Measurements from ENCODE around the gene MRPS23. TPM values are rescaled to one million over a fixed set of nuclear protein-coding genes. Genes with fewer than 3 reads are reported as not detected.
A peak's percentile ranks its signal among the peaks of the same experiment; 100 is the strongest.

Gene MRPS23
- total RNA-seq, 1 donor from 2014 or later = 6.9 TPM

DNA sequence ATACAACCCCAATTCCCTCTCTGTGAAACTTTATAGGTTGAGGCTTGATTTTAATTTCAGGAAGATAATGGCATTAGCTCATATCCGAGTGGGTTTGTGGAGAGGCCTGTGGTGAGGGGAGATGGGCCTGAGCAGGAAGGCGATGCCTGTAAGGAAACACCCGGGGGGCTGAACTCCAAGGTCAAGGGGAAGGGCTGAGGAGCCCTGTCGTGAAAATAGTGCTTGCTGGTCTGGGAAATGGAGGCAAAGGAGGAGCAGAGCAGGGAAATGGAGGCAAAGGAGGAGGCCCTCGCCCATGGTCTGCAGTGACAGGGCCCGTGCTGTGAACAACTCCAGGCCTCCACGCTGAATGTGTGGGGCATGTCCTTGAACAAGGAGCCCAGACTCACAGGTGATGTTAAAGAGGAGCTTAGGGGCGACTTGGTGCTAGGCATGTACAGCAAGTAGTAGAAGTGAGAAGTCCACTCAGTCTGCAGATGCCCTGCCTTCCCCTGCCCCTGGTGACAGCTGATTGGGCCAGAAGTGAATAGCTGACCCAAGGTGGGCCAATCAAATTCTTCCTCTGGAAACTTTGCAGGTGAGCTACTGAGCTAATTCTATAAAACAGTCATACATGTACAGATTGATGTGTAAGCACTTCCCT, 38.1 kb downstream of the MRPS23 start:
- no peak overlapping the region for H3K27ac ChIP-seq
- DNase-seq (ENCODE audit: extremely low spot score in 2 of 2) = peak in 1 of 2 donors; percentile 60
- intact Hi-C loops (cut with DNase I) = no loop called here

DNA sequence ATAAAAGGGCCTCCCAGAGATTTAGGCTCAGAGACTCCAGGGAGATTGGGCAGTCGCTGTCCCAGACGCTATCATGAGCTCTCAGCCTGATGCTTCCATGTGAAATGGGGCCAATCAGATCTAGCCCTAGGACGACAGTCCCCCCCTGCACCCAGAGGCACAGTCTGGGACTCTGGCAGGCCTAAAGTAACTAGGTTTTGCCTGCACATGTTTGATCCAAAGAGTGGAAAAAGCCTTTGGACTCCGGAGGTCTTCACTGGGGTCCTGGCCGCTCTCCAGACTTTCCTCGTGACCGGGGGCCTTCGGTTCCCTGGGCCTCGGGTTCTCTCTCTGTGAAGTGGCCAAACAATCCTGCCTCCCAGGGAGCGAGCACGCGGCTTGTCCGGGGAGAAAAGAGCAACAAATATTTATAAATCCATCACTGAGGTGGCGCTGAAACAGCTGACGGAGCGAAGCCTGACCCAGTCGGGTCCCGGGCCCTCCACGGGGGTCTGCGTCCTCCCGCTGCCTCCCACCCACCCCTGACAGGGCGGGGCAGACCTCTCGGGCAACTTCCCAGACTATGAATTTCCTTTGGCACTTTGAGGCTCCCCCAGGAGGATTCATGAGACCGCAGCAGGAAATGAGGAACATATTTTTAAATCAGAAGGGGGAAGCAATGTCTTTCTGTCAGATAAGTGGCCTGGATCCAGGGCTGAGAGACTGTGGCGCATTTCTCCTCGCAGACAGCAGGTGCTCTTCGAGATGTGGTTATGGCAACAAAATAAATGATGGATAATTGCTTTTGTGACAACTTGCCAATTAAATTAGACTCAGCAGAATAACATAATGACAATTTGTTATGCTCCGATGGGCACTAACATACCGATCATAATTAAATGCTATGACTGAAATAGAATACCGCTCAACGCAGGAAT, 38.9 kb downstream of the MRPS23 start:
- no peaks in the 10 kb centered on the region for H3K36me3 ChIP-seq
- H3K27me3 ChIP-seq = no peaks in the 10 kb centered on the region
- H3K9me3 ChIP-seq = no peaks in the 10 kb centered on the region
- TF ChIP-seq, protein P1, sequence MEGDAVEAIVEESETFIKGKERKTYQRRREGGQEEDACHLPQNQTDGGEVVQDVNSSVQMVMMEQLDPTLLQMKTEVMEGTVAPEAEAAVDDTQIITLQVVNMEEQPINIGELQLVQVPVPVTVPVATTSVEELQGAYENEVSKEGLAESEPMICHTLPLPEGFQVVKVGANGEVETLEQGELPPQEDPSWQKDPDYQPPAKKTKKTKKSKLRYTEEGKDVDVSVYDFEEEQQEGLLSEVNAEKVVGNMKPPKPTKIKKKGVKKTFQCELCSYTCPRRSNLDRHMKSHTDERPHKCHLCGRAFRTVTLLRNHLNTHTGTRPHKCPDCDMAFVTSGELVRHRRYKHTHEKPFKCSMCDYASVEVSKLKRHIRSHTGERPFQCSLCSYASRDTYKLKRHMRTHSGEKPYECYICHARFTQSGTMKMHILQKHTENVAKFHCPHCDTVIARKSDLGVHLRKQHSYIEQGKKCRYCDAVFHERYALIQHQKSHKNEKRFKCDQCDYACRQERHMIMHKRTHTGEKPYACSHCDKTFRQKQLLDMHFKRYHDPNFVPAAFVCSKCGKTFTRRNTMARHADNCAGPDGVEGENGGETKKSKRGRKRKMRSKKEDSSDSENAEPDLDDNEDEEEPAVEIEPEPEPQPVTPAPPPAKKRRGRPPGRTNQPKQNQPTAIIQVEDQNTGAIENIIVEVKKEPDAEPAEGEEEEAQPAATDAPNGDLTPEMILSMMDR (IDR thresholded peaks at IDR 0.05) = no peak
- TF ChIP-seq POLR2AphosphoS5 (IDR thresholded peaks at IDR 0.05; ENCODE audit: insufficient read depth in 1 of 2, low read depth in 1 of 2) = peak in 1 of 2 donors; percentile 71
- peaks cover 18% of the 10 kb centered on the region for H3K4me1 ChIP-seq
- H3K27ac ChIP-seq = peak overlapping the region; percentile 72
- DNase-seq (ENCODE audit: extremely low spot score in 2 of 2) = no peak
- H3K4me3 ChIP-seq = peak overlapping the region; percentile 20 to 43
- intact Hi-C loops (cut with DNase I) = no loop called here

More for the DNA sequence above, 38.1 kb downstream of the MRPS23 start:
- peaks cover 18% of the 10 kb centered on the region for H3K4me1 ChIP-seq
- H3K36me3 ChIP-seq = no peaks in the 10 kb centered on the region
- no peaks in the 10 kb centered on the region for H3K27me3 ChIP-seq
- peak overlapping the region; percentile 20 to 43 for H3K4me3 ChIP-seq
- no peaks in the 10 kb centered on the region for H3K9me3 ChIP-seq
- TF ChIP-seq, protein P1 (IDR thresholded peaks at IDR 0.05) = no peak
- TF ChIP-seq POLR2AphosphoS5 (IDR thresholded peaks at IDR 0.05; ENCODE audit: insufficient read depth in 1 of 2, low read depth in 1 of 2) = no peak
- TF ChIP-seq POLR2A (IDR thresholded peaks at IDR 0.05) = no peak

DNA sequence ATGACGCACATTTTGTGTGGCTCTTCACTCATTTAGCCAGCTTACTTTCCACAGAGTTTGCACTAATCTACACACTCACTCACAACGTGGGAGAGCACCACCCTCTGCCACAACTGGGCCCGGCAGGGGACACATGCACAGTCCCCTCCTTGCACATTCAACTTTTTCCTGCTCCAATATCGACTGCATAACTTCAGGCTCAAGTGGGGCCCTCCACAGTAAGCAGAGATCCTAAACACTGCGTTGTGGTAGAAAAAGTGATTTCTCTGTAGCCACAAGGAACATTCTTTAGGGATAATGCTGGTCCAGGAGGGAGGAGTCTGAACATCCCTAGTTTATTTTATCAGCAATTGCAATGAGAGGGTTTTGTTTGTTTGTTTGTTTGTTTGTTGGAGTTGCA, 40.0 kb downstream of the MRPS23 start:
- Histone ChIP-seq H3K4me1 (peaks cover 18% of the 10 kb centered on the region), H3K4me3 (no peak overlapping the region), H3K27ac (no peak overlapping the region), H3K9me3 (no peaks in the 10 kb centered on the region), H3K27me3 (no peaks in the 10 kb centered on the region), H3K36me3 (no peaks in the 10 kb centered on the region)
- intact Hi-C loops (cut with DNase I) = no loop called here
- DNase-seq (ENCODE audit: extremely low spot score in 2 of 2) = no peak
- TF ChIP-seq, protein P1 (IDR thresholded peaks at IDR 0.05) = no peak
- no peak for TF ChIP-seq POLR2A (IDR thresholded peaks at IDR 0.05)
- TF ChIP-seq POLR2AphosphoS5 (IDR thresholded peaks at IDR 0.05; ENCODE audit: insufficient read depth in 1 of 2, low read depth in 1 of 2) = no peak

DNA sequence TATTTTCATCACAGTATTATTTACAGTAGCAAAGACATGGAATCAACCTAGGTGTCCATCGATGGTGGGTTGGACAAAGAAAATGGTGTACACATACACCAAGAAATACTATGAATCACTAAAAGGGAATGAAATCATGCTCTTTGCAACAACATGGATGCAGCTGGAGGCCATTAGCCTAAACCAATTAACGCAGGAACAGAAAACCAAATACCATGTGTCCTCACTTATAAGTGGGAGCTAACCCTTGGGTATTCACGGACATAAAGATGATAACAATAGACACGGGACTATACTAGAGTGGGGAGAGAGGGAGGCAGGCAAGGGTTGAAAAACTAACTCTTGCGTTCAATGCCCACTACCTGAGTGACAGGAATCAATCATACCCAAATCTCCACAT, 41.0 kb downstream of the MRPS23 start:
- TF ChIP-seq POLR2A (IDR thresholded peaks at IDR 0.05) (no peak), POLR2AphosphoS5 (IDR thresholded peaks at IDR 0.05; ENCODE audit: insufficient read depth in 1 of 2, low read depth in 1 of 2) (no peak)
- TF ChIP-seq, protein P1 (IDR thresholded peaks at IDR 0.05) = no peak

More for the DNA sequence above, 41.0 kb downstream of the MRPS23 start:
- H3K36me3 ChIP-seq = no peaks in the 10 kb centered on the region
- H3K9me3 ChIP-seq = no peaks in the 10 kb centered on the region
- H3K27me3 ChIP-seq = no peaks in the 10 kb centered on the region
- peaks cover 18% of the 10 kb centered on the region for H3K4me1 ChIP-seq
- no peak overlapping the region for H3K27ac ChIP-seq
- intact Hi-C loops (cut with DNase I) = no loop called here
- no peak overlapping the region for H3K4me3 ChIP-seq
- DNase-seq (ENCODE audit: extremely low spot score in 2 of 2) = no peak
